Spinal cord (tissue), 10 donors: ENCODE results near the gene ADRB2. TPM values are rescaled to one million over a fixed set of nuclear protein-coding genes. Genes with fewer than 3 reads are reported as not detected.

Experiments used
- DNase-seq, 6 donors: peaks; one replicate each; pipeline versions ENCODE4 v3.0.0 to v3.0.0-alpha.2; 2013 to 2015; ENCODE audit warnings: low spot score in 6 of 6, low read depth in 4 of 6
- H3K27ac ChIP-seq: one replicate; pipeline ENCODE4 v1.5.1; 2013; ENCODE audit warnings: low read depth, low read length, control low read depth
- H3K27me3 ChIP-seq: one replicate; pipeline ENCODE4 v1.6.1; 2013; ENCODE audit warnings: low read length; ENCODE audit not compliant: control insufficient read depth, insufficient read depth
- H3K36me3 ChIP-seq: one replicate; pipeline ENCODE4 v1.6.1; 2013; ENCODE audit warnings: low read length; ENCODE audit not compliant: control insufficient read depth, insufficient read depth
- H3K4me1 ChIP-seq: one replicate; pipeline ENCODE4 v1.6.1; 2013; ENCODE audit warnings: low read length; ENCODE audit not compliant: control insufficient read depth, insufficient read depth
- H3K4me3 ChIP-seq: one replicate; pipeline ENCODE4 v1.5.1; 2013; ENCODE audit warnings: low read depth, low read length, control low read depth
- H3K9me3 ChIP-seq: one replicate; pipeline ENCODE4 v1.6.1; 2013; ENCODE audit warnings: low read length; ENCODE audit not compliant: control insufficient read depth, insufficient read depth
- WGBS: methylation state at CpG from one replicate; pipeline ENCODE4 v1.1.5; 2013; ENCODE audit warnings: missing lambda C conversion rate; ENCODE audit not compliant: insufficient coverage; 5-methylcytosine and 5-hydroxymethylcytosine counted together
- long read RNA-seq, 4 donors: transcript quantifications; one replicate each; lab custom pipeline, GENCODE V29; 2026
- polyA plus RNA-seq, 2 donors: library from polyadenylated mRNA; unstranded; fragments of 120-200 nt; gene quantifications; one replicate each; pipeline ENCODE4 v1.2.1, GENCODE V29; 2013; ENCODE audit not compliant: insufficient read length in 2 of 2
- total RNA-seq, 2 donors: library from RNA; depleted of rRNA in 1 of 2; stranded (reverse); fragments of 120-200 nt in 1 of 2; fragments of >200 nt in 1 of 2; gene quantifications; one replicate each; pipeline versions ENCODE4 v1.2.3 to v1.2.4, GENCODE V29; 2013 to 2014
- donor health status: healthy.

The ADRB2 gene
- total RNA-seq (1 to 10 TPM; 4.4 to 5.0 TPM), polyA plus RNA-seq (1 to 10 TPM; 1.9 to 2.9 TPM)
- long read RNA-seq, donor 1, partial matches to known transcripts = 0 of 2 reads
- long read RNA-seq, donor 1, other reads (novel, unspliced or antisense) = 0 of 2 reads
- long read RNA-seq, donor 2, partial matches to known transcripts = 0 of 1 reads
- long read RNA-seq, donor 2, other reads (novel, unspliced or antisense) = 0 of 1 reads
- long read RNA-seq, donor 3, partial matches to known transcripts = 0 of 3 reads
- long read RNA-seq, donor 3, other reads (novel, unspliced or antisense) = 0 of 3 reads
- long read RNA-seq, donor 4, partial matches to known transcripts = 0 of 4 reads
- long read RNA-seq, donor 4, other reads (novel, unspliced or antisense) = 0 of 4 reads

GRCh38 chr5:148826053-148826738 is at the start of gene ADRB2:
TSS of gene ADRB2 (plus strand) at chr5:148826611. CDS start at chr5:148826832, 221 bp downstream.
- Histone ChIP-seq H3K27ac (peak within 1 kb of the TSS; percentile 67), H3K36me3 (no peaks in the 10 kb centered on the region), H3K27me3 (peaks cover 11% of the 10 kb centered on the region), H3K4me3 (peak within 1 kb of the TSS; percentile 68), H3K9me3 (no peaks in the 10 kb centered on the region), H3K4me1 (peaks cover 16% of the 10 kb centered on the region)
- peak in 5 of 6 donors; percentile 54 to 94 (median 64) for DNase-seq
- WGBS = under 1% methylated on average over 42 of the region's 42 CpGs

GRCh38 chr5:148776780-148777179 is 49.6 kb upstream of the ADRB2 start:
- Histone ChIP-seq H3K36me3 (no peaks in the 10 kb centered on the region), H3K27ac (no peak overlapping the region), H3K9me3 (no peaks in the 10 kb centered on the region), H3K4me1 (no peaks in the 10 kb centered on the region), H3K4me3 (no peak overlapping the region), H3K27me3 (no peaks in the 10 kb centered on the region)
- WGBS = 100% methylated on average over 1 of the region's 1 CpG
- DNase-seq = no peak

GRCh38 chr5:148778882-148779281 is 47.5 kb upstream of the ADRB2 start:
- Histone ChIP-seq H3K9me3 (no peaks in the 10 kb centered on the region), H3K4me3 (no peak overlapping the region), H3K4me1 (no peaks in the 10 kb centered on the region), H3K36me3 (no peaks in the 10 kb centered on the region), H3K27me3 (no peaks in the 10 kb centered on the region), H3K27ac (no peak overlapping the region)
- no peak for DNase-seq

- no peaks in the 10 kb centered on the region for H3K9me3 ChIP-seq
- H3K27me3 ChIP-seq = no peaks in the 10 kb centered on the region
- WGBS = 93% methylated on average over 5 of the region's 5 CpGs
- DNase-seq = no peak
- H3K4me3 ChIP-seq = no peak overlapping the region
- no peaks in the 10 kb centered on the region for H3K36me3 ChIP-seq
- no peaks in the 10 kb centered on the region for H3K4me1 ChIP-seq
- no peak overlapping the region for H3K27ac ChIP-seq
Measured at GRCh38 chr5:148780711-148781110, 45.7 kb upstream of the ADRB2 start.

DNA sequence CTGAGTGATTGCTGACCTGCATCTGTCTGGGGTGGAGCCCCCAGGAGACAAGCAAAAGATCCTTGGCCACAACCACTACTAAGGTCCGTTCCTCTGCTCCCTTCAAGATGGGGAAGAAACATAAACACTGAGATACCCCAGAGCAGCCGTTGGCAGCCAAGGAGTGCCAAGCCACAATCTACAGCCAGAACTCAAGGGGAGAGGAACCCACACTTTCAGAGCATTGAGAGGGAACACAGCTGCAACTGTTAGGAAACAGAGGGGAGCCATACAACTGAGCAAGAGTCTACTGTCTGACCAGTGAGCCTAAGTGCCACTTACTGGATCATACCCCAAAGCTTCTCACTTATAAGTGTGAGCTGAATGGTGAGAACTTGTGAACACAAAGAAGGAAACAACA is 44.6 kb upstream of the ADRB2 start:
- DNase-seq = no peak
- no peaks in the 10 kb centered on the region for H3K36me3 ChIP-seq
- H3K4me1 ChIP-seq = no peaks in the 10 kb centered on the region
- WGBS = 89% methylated on average over 2 of the region's 2 CpGs
- H3K27ac ChIP-seq = no peak overlapping the region
- no peaks in the 10 kb centered on the region for H3K27me3 ChIP-seq
- no peaks in the 10 kb centered on the region for H3K9me3 ChIP-seq
- no peak overlapping the region for H3K4me3 ChIP-seq

- H3K4me1 ChIP-seq = no peaks in the 10 kb centered on the region
- no peaks in the 10 kb centered on the region for H3K27me3 ChIP-seq
- no peak overlapping the region for H3K27ac ChIP-seq
- no peaks in the 10 kb centered on the region for H3K9me3 ChIP-seq
- no peak overlapping the region for H3K4me3 ChIP-seq
- no peaks in the 10 kb centered on the region for H3K36me3 ChIP-seq
- DNase-seq = no peak
Measured at GRCh38 chr5:148785223-148785622, 41.2 kb upstream of the ADRB2 start.

GRCh38 chr5:148786456-148786855 is 40.0 kb upstream of the ADRB2 start:
- Histone ChIP-seq H3K27me3 (no peaks in the 10 kb centered on the region), H3K9me3 (no peaks in the 10 kb centered on the region), H3K27ac (no peak overlapping the region), H3K36me3 (no peaks in the 10 kb centered on the region), H3K4me1 (no peaks in the 10 kb centered on the region), H3K4me3 (no peak overlapping the region)
- no peak for DNase-seq

- Histone ChIP-seq H3K9me3 (no peaks in the 10 kb centered on the region), H3K4me3 (no peak overlapping the region), H3K4me1 (no peaks in the 10 kb centered on the region), H3K27me3 (no peaks in the 10 kb centered on the region), H3K27ac (no peak overlapping the region), H3K36me3 (no peaks in the 10 kb centered on the region)
- no peak for DNase-seq
- 90% methylated on average over 2 of the region's 6 CpGs for WGBS
Measured at GRCh38 chr5:148788636-148789035, 37.8 kb upstream of the ADRB2 start.

DNA sequence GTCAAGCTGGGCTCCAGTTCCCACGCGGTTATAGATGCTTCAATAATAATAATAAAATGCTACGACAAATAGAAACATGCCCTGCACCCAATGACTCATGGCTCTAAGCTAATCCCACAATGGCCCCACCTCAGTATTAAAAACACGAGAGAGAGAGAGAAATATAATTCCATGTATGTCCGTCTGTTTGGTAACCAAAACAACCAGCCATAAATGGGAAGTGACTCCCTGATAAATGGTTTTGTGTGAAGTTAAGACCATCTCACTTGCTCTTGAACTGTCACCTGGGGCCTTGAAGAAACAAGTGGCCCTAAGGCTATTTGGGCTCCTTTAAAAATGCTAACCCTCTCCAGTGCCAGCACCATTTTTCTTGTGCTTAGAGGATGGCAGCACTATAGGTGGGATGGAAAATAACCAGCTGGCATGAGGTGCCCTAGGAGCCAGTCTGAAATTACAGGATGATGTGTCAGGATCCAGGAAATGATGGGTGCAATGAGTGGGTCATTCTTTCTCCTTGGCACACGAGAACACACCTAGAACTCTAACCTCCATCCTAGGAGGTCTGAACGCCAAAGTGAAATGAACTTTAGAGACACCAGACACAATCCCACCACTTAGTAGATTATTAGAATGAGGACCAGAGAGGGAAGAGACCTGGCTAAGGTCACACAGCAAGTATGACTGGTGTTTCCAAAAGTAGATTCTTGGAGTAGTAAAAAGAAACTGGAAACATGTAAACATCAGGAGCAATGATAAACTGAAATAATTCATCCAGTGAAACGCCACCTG is 35.7 kb upstream of the ADRB2 start:
- no peaks in the 10 kb centered on the region for H3K27me3 ChIP-seq
- no peaks in the 10 kb centered on the region for H3K36me3 ChIP-seq
- H3K9me3 ChIP-seq = no peaks in the 10 kb centered on the region
- 100% methylated on average over 1 of the region's 8 CpGs for WGBS
- H3K4me1 ChIP-seq = no peaks in the 10 kb centered on the region
- no peak overlapping the region for H3K4me3 ChIP-seq
- DNase-seq = no peak
- H3K27ac ChIP-seq = no peak overlapping the region
